HepG2 (cell line): Measurements from ENCODE around the gene PPP1R8. TPM values are rescaled to one million over a fixed set of nuclear protein-coding genes. Genes with fewer than 3 reads are reported as not detected.
A peak's percentile ranks its signal among the peaks of the same experiment; 100 is the strongest.

ENCODE experiments used
- CBFB ChIP-seq: sonication (generic); formaldehyde crosslinking; IDR thresholded peaks from 2 replicates; pipeline ENCODE4 v1.4.0; 2020; ENCODE audit warnings: missing genetic modification reagents
- FOXA3 ChIP-seq: IDR thresholded peaks from 2 replicates; pipeline ENCODE4 v1.6.1; 2016; ENCODE audit warnings: missing genetic modification reagents, missing compliant biosample characterization
- FOXM1 ChIP-seq: sonication (generic); formaldehyde crosslinking; IDR thresholded peaks from 2 replicates; pipeline ENCODE4 v1.5.0; 2020; ENCODE audit warnings: missing genetic modification reagents
- HINFP ChIP-seq: sonication (generic); formaldehyde crosslinking; IDR thresholded peaks from 2 replicates; pipeline ENCODE4 v1.4.0; 2020; ENCODE audit warnings: low read depth, mild to moderate bottlenecking, missing genetic modification reagents
- HMG20B ChIP-seq: conservative IDR thresholded peaks from 2 replicates; pipeline ENCODE4 v1.6.1; 2016; ENCODE audit warnings: missing genetic modification reagents, missing compliant biosample characterization
- HOXA7 ChIP-seq: sonication (generic); formaldehyde crosslinking; IDR thresholded peaks from 2 replicates; pipeline ENCODE4 v1.8.1; 2022; ENCODE audit warnings: mild to moderate bottlenecking, missing genetic modification reagents, moderate library complexity
- KAT2B ChIP-seq: fragments of 150-350 bp; IDR thresholded peaks from 2 replicates; pipeline ENCODE4 v1.6.1; 2014; ENCODE audit warnings: low read depth, low read length, borderline replicate concordance
- KLF12 ChIP-seq: sonication (generic); formaldehyde crosslinking; IDR thresholded peaks from 2 replicates; pipeline ENCODE4 v1.4.0; 2020; ENCODE audit warnings: missing genetic modification reagents, borderline replicate concordance
- MTA1 ChIP-seq: sonication (generic); formaldehyde crosslinking; IDR thresholded peaks from 2 replicates; pipeline ENCODE4 v1.4.0; 2020; ENCODE audit warnings: missing genetic modification reagents, mild to moderate bottlenecking, borderline replicate concordance
- NRL ChIP-seq: sonication (generic); formaldehyde crosslinking; IDR thresholded peaks from 2 replicates; pipeline ENCODE4 v1.5.0; 2020; ENCODE audit warnings: missing genetic modification reagents, mild to moderate bottlenecking, moderate library complexity, borderline replicate concordance
- RAD21 ChIP-seq: fragments of 450-650 bp; formaldehyde crosslinking; IDR thresholded peaks from 2 replicates; pipeline ENCODE4 v1.5.0; 2020; ENCODE audit warnings: mild to moderate bottlenecking
- RBFOX2 ChIP-seq: fragments of 200-400 bp; formaldehyde crosslinking; IDR thresholded peaks from 2 replicates; pipeline ENCODE4 v1.6.1; 2017; ENCODE audit warnings: low read depth, mild to moderate bottlenecking, low read length
- SALL1 ChIP-seq: sonication (generic); formaldehyde crosslinking; IDR thresholded peaks from 2 replicates; pipeline ENCODE4 v1.8.0; 2022; ENCODE audit warnings: mild to moderate bottlenecking, missing genetic modification reagents
- TBL1XR1 ChIP-seq: fragments of 150-350 bp; IDR thresholded peaks from 2 replicates; pipeline ENCODE4 v1.6.1; 2014; ENCODE audit warnings: borderline replicate concordance, low read length; ENCODE audit not compliant: partially characterized antibody
- ZFX ChIP-seq: sonication (generic); formaldehyde crosslinking; IDR thresholded peaks from 2 replicates; pipeline ENCODE4 v1.4.0; 2020; ENCODE audit warnings: mild to moderate bottlenecking, low read depth, missing genetic modification reagents, moderate library complexity
- ZMYM3 ChIP-seq: sonication (generic); formaldehyde crosslinking; IDR thresholded peaks from 2 replicates; pipeline ENCODE4 v1.5.1; 2020; ENCODE audit warnings: mild to moderate bottlenecking, missing genetic modification reagents
- ZNF562 ChIP-seq: sonication (generic); formaldehyde crosslinking; IDR thresholded peaks from 2 replicates; pipeline ENCODE4 v1.8.0; 2022; ENCODE audit warnings: missing genetic modification reagents, borderline replicate concordance
- ZNF678 ChIP-seq: sonication (generic); formaldehyde crosslinking; IDR thresholded peaks from 2 replicates; pipeline ENCODE4 v1.4.0; 2020; ENCODE audit warnings: mild to moderate bottlenecking, missing genetic modification reagents
- ZNF747 ChIP-seq: sonication (generic); formaldehyde crosslinking; IDR thresholded peaks from 2 replicates; pipeline ENCODE4 v1.8.1; 2023; ENCODE audit warnings: missing genetic modification reagents, mild to moderate bottlenecking, borderline replicate concordance
- ZNF749 ChIP-seq: sonication (generic); formaldehyde crosslinking; IDR thresholded peaks from 2 replicates; pipeline ENCODE4 v1.8.0; 2022; ENCODE audit warnings: mild to moderate bottlenecking, missing genetic modification reagents, moderate library complexity, borderline replicate concordance
- ZZZ3 ChIP-seq: sonication (generic); formaldehyde crosslinking; IDR thresholded peaks from 2 replicates; pipeline ENCODE4 v1.4.0; 2020; ENCODE audit warnings: missing genetic modification reagents, mild to moderate bottlenecking, borderline replicate concordance
- polyA plus RNA-seq, 8 experiments: library from polyadenylated mRNA; depleted of rRNA in 3 of 8; stranded (reverse) in 7 of 8; unstranded in 1 of 8; fragments of >200 nt; fragmentation: Illumina TruSeq in 4 of 8; extraction: Trizol in 4 of 8; gene quantifications; 2 replicates each; pipeline versions ENCODE4 v1.2.1 to v1.2.3, GENCODE V29; 2011 to 2016; ENCODE audit warnings: low read depth in 4 of 8, missing spikeins in 1 of 8, mixed read lengths in 1 of 8; ENCODE audit not compliant: insufficient read depth in 1 of 8
- total RNA-seq, 5 experiments: library from RNA; depleted of rRNA; stranded (reverse); fragments of >200 nt; fragmentation: Illumina TruSeq; extraction: Trizol; gene quantifications; 2 replicates each; pipeline ENCODE4 v1.2.3, GENCODE V29; 2016; ENCODE audit warnings: low read depth in 1 of 5
- TF ChIP-seq, protein P1 (sequence below): sonication (generic); formaldehyde crosslinking; conservative IDR thresholded peaks from 2 replicates; pipeline ENCODE4 v1.8.0; 2022; ENCODE audit warnings: low read depth, missing genetic modification reagents
- TF ChIP-seq, protein P2 (sequence below): sonication (generic); formaldehyde crosslinking; IDR thresholded peaks from 2 replicates; pipeline ENCODE4 v1.4.0; 2020; ENCODE audit warnings: mild to moderate bottlenecking, missing genetic modification reagents

Gene PPP1R8
- total and polyA plus RNA-seq, 2 of the 13 experiments (the other 11 are each of a cell fraction or from before 2014, with no cell fraction given): 38.3 to 62.2 TPM

- TF ChIP-seq NRL: no peak
- TF ChIP-seq, protein P1, sequence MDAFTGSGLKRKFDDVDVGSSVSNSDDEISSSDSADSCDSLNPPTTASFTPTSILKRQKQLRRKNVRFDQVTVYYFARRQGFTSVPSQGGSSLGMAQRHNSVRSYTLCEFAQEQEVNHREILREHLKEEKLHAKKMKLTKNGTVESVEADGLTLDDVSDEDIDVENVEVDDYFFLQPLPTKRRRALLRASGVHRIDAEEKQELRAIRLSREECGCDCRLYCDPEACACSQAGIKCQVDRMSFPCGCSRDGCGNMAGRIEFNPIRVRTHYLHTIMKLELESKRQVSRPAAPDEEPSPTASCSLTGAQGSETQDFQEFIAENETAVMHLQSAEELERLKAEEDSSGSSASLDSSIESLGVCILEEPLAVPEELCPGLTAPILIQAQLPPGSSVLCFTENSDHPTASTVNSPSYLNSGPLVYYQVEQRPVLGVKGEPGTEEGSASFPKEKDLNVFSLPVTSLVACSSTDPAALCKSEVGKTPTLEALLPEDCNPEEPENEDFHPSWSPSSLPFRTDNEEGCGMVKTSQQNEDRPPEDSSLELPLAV (CRISPR knock-in tag): no peak
- TF ChIP-seq ZNF678: no peak
- TF ChIP-seq RAD21 (CRISPR knock-in tag): no peak
- TF ChIP-seq ZNF749 (CRISPR knock-in tag): no peak
- TF ChIP-seq, protein P2, sequence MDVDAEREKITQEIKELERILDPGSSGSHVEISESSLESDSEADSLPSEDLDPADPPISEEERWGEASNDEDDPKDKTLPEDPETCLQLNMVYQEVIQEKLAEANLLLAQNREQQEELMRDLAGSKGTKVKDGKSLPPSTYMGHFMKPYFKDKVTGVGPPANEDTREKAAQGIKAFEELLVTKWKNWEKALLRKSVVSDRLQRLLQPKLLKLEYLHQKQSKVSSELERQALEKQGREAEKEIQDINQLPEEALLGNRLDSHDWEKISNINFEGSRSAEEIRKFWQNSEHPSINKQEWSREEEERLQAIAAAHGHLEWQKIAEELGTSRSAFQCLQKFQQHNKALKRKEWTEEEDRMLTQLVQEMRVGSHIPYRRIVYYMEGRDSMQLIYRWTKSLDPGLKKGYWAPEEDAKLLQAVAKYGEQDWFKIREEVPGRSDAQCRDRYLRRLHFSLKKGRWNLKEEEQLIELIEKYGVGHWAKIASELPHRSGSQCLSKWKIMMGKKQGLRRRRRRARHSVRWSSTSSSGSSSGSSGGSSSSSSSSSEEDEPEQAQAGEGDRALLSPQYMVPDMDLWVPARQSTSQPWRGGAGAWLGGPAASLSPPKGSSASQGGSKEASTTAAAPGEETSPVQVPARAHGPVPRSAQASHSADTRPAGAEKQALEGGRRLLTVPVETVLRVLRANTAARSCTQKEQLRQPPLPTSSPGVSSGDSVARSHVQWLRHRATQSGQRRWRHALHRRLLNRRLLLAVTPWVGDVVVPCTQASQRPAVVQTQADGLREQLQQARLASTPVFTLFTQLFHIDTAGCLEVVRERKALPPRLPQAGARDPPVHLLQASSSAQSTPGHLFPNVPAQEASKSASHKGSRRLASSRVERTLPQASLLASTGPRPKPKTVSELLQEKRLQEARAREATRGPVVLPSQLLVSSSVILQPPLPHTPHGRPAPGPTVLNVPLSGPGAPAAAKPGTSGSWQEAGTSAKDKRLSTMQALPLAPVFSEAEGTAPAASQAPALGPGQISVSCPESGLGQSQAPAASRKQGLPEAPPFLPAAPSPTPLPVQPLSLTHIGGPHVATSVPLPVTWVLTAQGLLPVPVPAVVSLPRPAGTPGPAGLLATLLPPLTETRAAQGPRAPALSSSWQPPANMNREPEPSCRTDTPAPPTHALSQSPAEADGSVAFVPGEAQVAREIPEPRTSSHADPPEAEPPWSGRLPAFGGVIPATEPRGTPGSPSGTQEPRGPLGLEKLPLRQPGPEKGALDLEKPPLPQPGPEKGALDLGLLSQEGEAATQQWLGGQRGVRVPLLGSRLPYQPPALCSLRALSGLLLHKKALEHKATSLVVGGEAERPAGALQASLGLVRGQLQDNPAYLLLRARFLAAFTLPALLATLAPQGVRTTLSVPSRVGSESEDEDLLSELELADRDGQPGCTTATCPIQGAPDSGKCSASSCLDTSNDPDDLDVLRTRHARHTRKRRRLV (CRISPR knock-in tag): no peak
- TF ChIP-seq HINFP: no peak
- no peak for TF ChIP-seq FOXM1 (CRISPR knock-in tag)
- peak; percentile 60 for TF ChIP-seq ZFX
- no peak for TF ChIP-seq FOXA3 (CRISPR knock-in tag)
- TF ChIP-seq ZMYM3 (CRISPR knock-in tag): 0 out of 2 replicates have a peak, but pooled peaks have one; percentile 19
- TF ChIP-seq ZZZ3 (CRISPR knock-in tag): no peak
- no peak for TF ChIP-seq ZNF747 (CRISPR knock-in tag)
- TF ChIP-seq TBL1XR1: no peak
- TF ChIP-seq KAT2B: no peak
- TF ChIP-seq HMG20B (CRISPR knock-in tag): no peak
- no peak for TF ChIP-seq KLF12 (CRISPR knock-in tag)
- peak; percentile 21; the same call in 1 of the 2 replicates for TF ChIP-seq SALL1 (CRISPR knock-in tag)
- no peak for TF ChIP-seq HOXA7 (CRISPR knock-in tag)
- no peak for TF ChIP-seq CBFB (CRISPR knock-in tag)
- no peak for TF ChIP-seq RBFOX2
- peak; percentile 24; the same call in 1 of the 2 replicates for TF ChIP-seq MTA1 (CRISPR knock-in tag)
- no peak for TF ChIP-seq ZNF562 (CRISPR knock-in tag)
Observed at GRCh38 chr1:27868932-27869718, 38.5 kb downstream of the PPP1R8 start (continued).
